ENCODE measurements around the gene PDSS1.
"Not testable (repeated sequence)": the region's sequence is repeated elsewhere in the genome, so short reads cannot be mapped to it uniquely, and the experiment has no call there.

Gene PDSS1

GRCh38 chr10:26781797-26782196 is 84.3 kb downstream of the PDSS1 start:
- DNase-seq (ENCODE audit: low spot score) = no peak
- TF ChIP-seq CTCF (IDR thresholded peaks at IDR 0.05; ENCODE audit: extremely low read depth, missing control alignments) = no peak

- no peak for DNase-seq (ENCODE audit: low spot score)
- no peak for TF ChIP-seq CTCF (IDR thresholded peaks at IDR 0.05; ENCODE audit: extremely low read depth, missing control alignments)
These were observed 89.9 kb downstream of the PDSS1 start for GRCh38 chr10:26787362-26787761.

GRCh38 chr10:26789779-26790178 is 92.3 kb downstream of the PDSS1 start:
- not testable (repeated sequence) for DNase-seq (ENCODE audit: low spot score)

GRCh38 chr10:26790221-26790995 is 92.9 kb downstream of the PDSS1 start:
- no peak for TF ChIP-seq CTCF (IDR thresholded peaks at IDR 0.05; ENCODE audit: extremely low read depth, missing control alignments)
- no peak for DNase-seq (ENCODE audit: low spot score)

GRCh38 chr10:26792758-26793495 is 95.4 kb downstream of the PDSS1 start:
- DNase-seq (ENCODE audit: low spot score) = no peak
- no peak for TF ChIP-seq CTCF (IDR thresholded peaks at IDR 0.05; ENCODE audit: extremely low read depth, missing control alignments)
